PFSK-1 (cell line): Measurements from ENCODE around the gene ADAMTS9.

ENCODE experiments used
- FOXP2 ChIP-seq: optimal IDR thresholded peaks from 2 replicates; pipeline ENCODE3; 2011; ENCODE audit warnings: borderline replicate concordance, control low read depth, inconsistent platforms; ENCODE audit not compliant: insufficient read depth; ENCODE audit errors: extremely low read length, extremely low read depth
- POLR2AphosphoS5 ChIP-seq: IDR thresholded peaks from 2 replicates; pipeline ENCODE4 v1.6.1; 2012; ENCODE audit warnings: low read depth, mild to moderate bottlenecking, control low read depth, low read length, moderate library complexity
- SIN3A ChIP-seq: IDR thresholded peaks from 2 replicates; pipeline ENCODE4 v1.6.1; 2012; ENCODE audit warnings: mild to moderate bottlenecking, low read length, moderate library complexity, borderline replicate concordance; ENCODE audit not compliant: insufficient read depth
- TAF1 ChIP-seq: IDR thresholded peaks from 2 replicates; pipeline ENCODE4 v1.6.1; 2012; ENCODE audit warnings: low read length, control low read depth, borderline replicate concordance; ENCODE audit not compliant: insufficient read depth
- TF ChIP-seq, protein P1 (sequence below), 2 experiments: IDR thresholded peaks; 2 replicates each; pipeline versions ENCODE4 v1.6.1 to v1.8.0; 2011 to 2012; ENCODE audit warnings: low read depth in 2 of 2, low read length in 2 of 2, control low read depth in 1 of 2, inconsistent platforms in 1 of 2, mild to moderate bottlenecking in 1 of 2, moderate library complexity in 1 of 2; ENCODE audit not compliant: insufficient read depth in 1 of 2

The ADAMTS9 gene

GRCh38 chr3:64493149-64493548 lies 194.7 kb downstream of the ADAMTS9 start:
- no peak for TF ChIP-seq TAF1
- TF ChIP-seq, protein P1, sequence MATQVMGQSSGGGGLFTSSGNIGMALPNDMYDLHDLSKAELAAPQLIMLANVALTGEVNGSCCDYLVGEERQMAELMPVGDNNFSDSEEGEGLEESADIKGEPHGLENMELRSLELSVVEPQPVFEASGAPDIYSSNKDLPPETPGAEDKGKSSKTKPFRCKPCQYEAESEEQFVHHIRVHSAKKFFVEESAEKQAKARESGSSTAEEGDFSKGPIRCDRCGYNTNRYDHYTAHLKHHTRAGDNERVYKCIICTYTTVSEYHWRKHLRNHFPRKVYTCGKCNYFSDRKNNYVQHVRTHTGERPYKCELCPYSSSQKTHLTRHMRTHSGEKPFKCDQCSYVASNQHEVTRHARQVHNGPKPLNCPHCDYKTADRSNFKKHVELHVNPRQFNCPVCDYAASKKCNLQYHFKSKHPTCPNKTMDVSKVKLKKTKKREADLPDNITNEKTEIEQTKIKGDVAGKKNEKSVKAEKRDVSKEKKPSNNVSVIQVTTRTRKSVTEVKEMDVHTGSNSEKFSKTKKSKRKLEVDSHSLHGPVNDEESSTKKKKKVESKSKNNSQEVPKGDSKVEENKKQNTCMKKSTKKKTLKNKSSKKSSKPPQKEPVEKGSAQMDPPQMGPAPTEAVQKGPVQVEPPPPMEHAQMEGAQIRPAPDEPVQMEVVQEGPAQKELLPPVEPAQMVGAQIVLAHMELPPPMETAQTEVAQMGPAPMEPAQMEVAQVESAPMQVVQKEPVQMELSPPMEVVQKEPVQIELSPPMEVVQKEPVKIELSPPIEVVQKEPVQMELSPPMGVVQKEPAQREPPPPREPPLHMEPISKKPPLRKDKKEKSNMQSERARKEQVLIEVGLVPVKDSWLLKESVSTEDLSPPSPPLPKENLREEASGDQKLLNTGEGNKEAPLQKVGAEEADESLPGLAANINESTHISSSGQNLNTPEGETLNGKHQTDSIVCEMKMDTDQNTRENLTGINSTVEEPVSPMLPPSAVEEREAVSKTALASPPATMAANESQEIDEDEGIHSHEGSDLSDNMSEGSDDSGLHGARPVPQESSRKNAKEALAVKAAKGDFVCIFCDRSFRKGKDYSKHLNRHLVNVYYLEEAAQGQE (IDR thresholded peaks at IDR 0.05; ENCODE audit: insufficient read depth in 1 of 2, low read depth in 2 of 2, low read length in 2 of 2), result no peak
- no peak for TF ChIP-seq FOXP2
- TF ChIP-seq POLR2AphosphoS5, result no peak
- no peak for TF ChIP-seq SIN3A

- no peak for TF ChIP-seq TAF1
- TF ChIP-seq SIN3A, result no peak
- TF ChIP-seq, protein P1 (IDR thresholded peaks at IDR 0.05; ENCODE audit: insufficient read depth in 1 of 2, low read depth in 2 of 2, low read length in 2 of 2), result no peak
- no peak for TF ChIP-seq FOXP2
- TF ChIP-seq POLR2AphosphoS5, result no peak
These were observed 196.0 kb downstream of the ADAMTS9 start for GRCh38 chr3:64491843-64492242.

DNA sequence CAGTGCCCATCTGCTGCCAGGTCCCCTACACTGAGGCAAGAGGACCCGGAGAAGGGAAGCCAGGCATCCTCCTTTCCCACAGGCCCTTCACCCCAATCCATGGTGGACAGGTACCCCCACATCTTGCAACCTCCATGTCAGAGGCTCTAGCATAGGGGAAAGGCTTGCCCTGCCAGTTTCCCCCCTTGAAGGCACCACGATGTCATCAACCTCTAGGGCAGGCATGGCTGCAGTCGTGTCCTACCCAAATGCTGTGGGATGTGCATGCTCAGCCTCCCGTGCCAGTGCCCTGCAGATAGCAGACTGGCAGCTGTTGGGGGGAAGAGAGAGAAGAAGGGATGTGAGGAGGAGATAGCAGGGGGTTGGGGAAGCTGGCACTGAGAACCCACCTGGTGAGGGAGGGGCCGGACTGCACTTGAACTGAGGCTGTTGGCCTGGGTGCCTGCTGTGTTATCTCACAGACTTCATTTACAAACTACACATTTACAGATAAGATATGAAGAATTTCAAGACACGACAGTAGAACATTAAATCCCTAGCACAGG lies 197.5 kb downstream of the ADAMTS9 start:
- TF ChIP-seq, protein P1 (IDR thresholded peaks at IDR 0.05; ENCODE audit: insufficient read depth in 1 of 2, low read depth in 2 of 2, low read length in 2 of 2), result no peak
- no peak for TF ChIP-seq SIN3A
- no peak for TF ChIP-seq FOXP2
- no peak for TF ChIP-seq POLR2AphosphoS5
- TF ChIP-seq TAF1, result no peak

DNA sequence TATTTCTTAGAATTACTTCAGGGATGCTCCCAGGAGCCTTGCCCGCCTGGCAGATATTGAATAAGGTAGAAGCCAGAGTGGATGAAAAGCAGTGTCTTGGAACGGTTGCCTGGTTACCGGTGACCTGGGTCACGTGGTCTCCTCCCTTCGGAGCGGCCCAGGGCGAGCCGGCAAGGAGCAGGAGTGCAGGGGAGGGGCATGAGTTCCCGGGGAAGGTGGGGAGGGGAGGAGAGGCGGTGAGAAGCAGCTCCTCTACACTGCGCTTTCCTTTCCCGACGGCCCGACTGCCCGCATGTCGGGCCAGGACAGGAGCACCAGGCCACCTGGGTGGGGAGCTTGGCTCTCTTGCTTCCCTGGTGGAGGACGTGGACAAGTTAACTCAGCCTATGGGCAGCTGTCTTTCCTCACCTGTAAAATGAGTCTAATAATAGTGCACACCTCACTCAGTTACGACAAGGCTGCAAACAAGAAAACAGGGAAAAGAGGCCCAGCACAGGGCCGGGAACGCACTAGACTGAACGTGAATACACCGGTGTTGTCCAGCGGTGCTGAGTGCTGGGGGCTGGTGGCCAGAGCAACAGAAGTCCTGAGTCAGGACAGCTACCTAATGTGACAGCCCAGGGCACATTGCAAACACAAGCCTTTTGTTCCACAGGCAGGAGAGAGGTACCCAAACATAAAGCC lies 198.3 kb downstream of the ADAMTS9 start:
- TF ChIP-seq TAF1 (no peak), SIN3A (no peak), FOXP2 (no peak), POLR2AphosphoS5 (no peak)
- TF ChIP-seq, protein P1 (IDR thresholded peaks at IDR 0.05; ENCODE audit: insufficient read depth in 1 of 2, low read depth in 2 of 2, low read length in 2 of 2), result no peak

- TF ChIP-seq POLR2AphosphoS5 (no peak), FOXP2 (no peak), TAF1 (no peak), SIN3A (no peak)
- TF ChIP-seq, protein P1 (IDR thresholded peaks at IDR 0.05; ENCODE audit: insufficient read depth in 1 of 2, low read depth in 2 of 2, low read length in 2 of 2), result no peak
These were observed 198.9 kb downstream of the ADAMTS9 start for GRCh38 chr3:64488939-64489338.
